Naive B cell (primary cell): Measurements from ENCODE around the gene ADM. TPM values are rescaled to one million over a fixed set of nuclear protein-coding genes. Genes with fewer than 3 reads are reported as not detected.

ENCODE experiments used
- ATAC-seq, 2 donors: fragments of 150-1000 bp; cut with Tn5 transposase; 2 replicates each; pipeline ENCODE4 v1.10.0; 2021; ENCODE audit warnings: low read depth in 2 of 2, mild to moderate bottlenecking in 2 of 2, moderate library complexity in 2 of 2
- DNase-seq: peaks from one replicate; pipeline ENCODE4 v3.0.0; 2022
- H3K27ac Mint-ChIP-seq, 6 donors: one replicate each; pipeline ENCODE4 v1.8.0; 2020 to 2022; ENCODE audit warnings: mild to moderate bottlenecking in 6 of 6, mixed read lengths in 6 of 6, moderate library complexity in 5 of 6, inconsistent platforms in 2 of 6
- H3K27me3 Mint-ChIP-seq, 3 donors: one replicate each; pipeline ENCODE4 v1.8.0; 2021 to 2022; ENCODE audit warnings: mixed read lengths in 3 of 3, mild to moderate bottlenecking in 1 of 3
- H3K36me3 Mint-ChIP-seq, 2 donors: one replicate each; pipeline ENCODE4 v1.8.0; 2020 to 2022; ENCODE audit warnings: mixed read lengths in 2 of 2, inconsistent platforms in 1 of 2, mild to moderate bottlenecking in 1 of 2
- H3K4me1 Mint-ChIP-seq, 3 donors: one replicate each; pipeline ENCODE4 v1.8.0; 2020 to 2022; ENCODE audit warnings: mixed read lengths in 3 of 3, inconsistent platforms in 1 of 3, mild to moderate bottlenecking in 1 of 3, moderate library complexity in 1 of 3
- H3K4me3 Mint-ChIP-seq, 8 donors: one replicate each; pipeline ENCODE4 v1.8.0; 2020 to 2022; ENCODE audit warnings: mild to moderate bottlenecking in 8 of 8, mixed read lengths in 8 of 8, moderate library complexity in 8 of 8, inconsistent platforms in 2 of 8
- H3K9me3 Mint-ChIP-seq, 7 donors: one replicate each; pipeline ENCODE4 v1.8.0; 2020 to 2022; ENCODE audit warnings: mixed read lengths in 7 of 7, mild to moderate bottlenecking in 5 of 7, inconsistent platforms in 2 of 7, moderate library complexity in 1 of 7
- polyA plus RNA-seq, 6 donors: library from polyadenylated mRNA; unstranded; fragments of 300-500 nt; fragmentation: Illumina TruSeq; gene quantifications; one replicate each; pipeline ENCODE4 v1.2.3, GENCODE V29; 2021; ENCODE audit warnings: low read depth in 6 of 6

ADM gene
- polyA plus RNA-seq, 6 donors from 2014 or later = 0.19 to 1.9 TPM; not detected in 4

- no peaks in the 10 kb centered on the region for H3K4me1 Mint-ChIP-seq
- H3K27me3 Mint-ChIP-seq = peaks cover 4 to 28% (median 28%) of the 10 kb centered on the region in 3 donors
- DNase-seq (no peak), ATAC-seq (no peak)
- H3K4me3 Mint-ChIP-seq = no peak overlapping the region
- peaks cover 0 to 5% (median 0%) of the 10 kb centered on the region in 7 donors for H3K9me3 Mint-ChIP-seq
- H3K27ac Mint-ChIP-seq = no peak overlapping the region
- H3K36me3 Mint-ChIP-seq = no peaks in the 10 kb centered on the region
These were observed 26.8 kb downstream of the ADM start for GRCh38 chr11:10331548-10332289.

- ATAC-seq (no peak), DNase-seq (no peak)
- Mint-ChIP-seq H3K4me1 (no peaks in the 10 kb centered on the region), H3K4me3 (no peak overlapping the region), H3K36me3 (no peaks in the 10 kb centered on the region), H3K27ac (no peak overlapping the region), H3K9me3 (peaks cover 0 to 5% (median 0%) of the 10 kb centered on the region in 7 donors), H3K27me3 (peaks cover 9 to 30% (median 28%) of the 10 kb centered on the region in 3 donors)
These were observed 28.6 kb downstream of the ADM start for GRCh38 chr11:10333490-10333889.

GRCh38 chr11:10338287-10338686, 33.4 kb downstream of the ADM start:
- ATAC-seq (no peak), DNase-seq (no peak)
- no peaks in the 10 kb centered on the region for H3K4me1 Mint-ChIP-seq
- peaks cover 20 to 35% (median 27%) of the 10 kb centered on the region in 3 donors for H3K27me3 Mint-ChIP-seq
- H3K27ac Mint-ChIP-seq = no peak overlapping the region
- H3K4me3 Mint-ChIP-seq = no peak overlapping the region
- H3K9me3 Mint-ChIP-seq = peaks cover 0 to 1% (median 0%) of the 10 kb centered on the region in 7 donors
- H3K36me3 Mint-ChIP-seq = no peaks in the 10 kb centered on the region

GRCh38 chr11:10348650-10349280, 43.9 kb downstream of the ADM start:
- peaks cover 0 to 10% (median 0%) of the 10 kb centered on the region in 3 donors for H3K27me3 Mint-ChIP-seq
- peaks cover 0 to 5% (median 0%) of the 10 kb centered on the region in 3 donors for H3K4me1 Mint-ChIP-seq
- no peaks in the 10 kb centered on the region for H3K9me3 Mint-ChIP-seq
- DNase-seq (no peak), ATAC-seq (no peak)
- no peaks in the 10 kb centered on the region for H3K36me3 Mint-ChIP-seq
- H3K4me3 Mint-ChIP-seq = no peak overlapping the region
- H3K27ac Mint-ChIP-seq = no peak overlapping the region

GRCh38 chr11:10349281-10349665, 44.4 kb downstream of the ADM start:
- Mint-ChIP-seq H3K9me3 (no peaks in the 10 kb centered on the region), H3K27me3 (peaks cover 0 to 14% (median 0%) of the 10 kb centered on the region in 3 donors), H3K36me3 (no peaks in the 10 kb centered on the region), H3K27ac (no peak overlapping the region), H3K4me3 (no peak overlapping the region), H3K4me1 (peaks cover 0 to 5% (median 0%) of the 10 kb centered on the region in 3 donors)
- DNase-seq (no peak), ATAC-seq (no peak)

GRCh38 chr11:10349806-10350205, 44.9 kb downstream of the ADM start:
- Mint-ChIP-seq H3K27ac (no peak overlapping the region), H3K9me3 (no peaks in the 10 kb centered on the region), H3K36me3 (no peaks in the 10 kb centered on the region), H3K4me1 (peaks cover 0 to 5% (median 0%) of the 10 kb centered on the region in 3 donors), H3K4me3 (no peak overlapping the region), H3K27me3 (peaks cover 0 to 17% (median 0%) of the 10 kb centered on the region in 3 donors)
- DNase-seq (no peak), ATAC-seq (no peak)

- Mint-ChIP-seq H3K4me1 (peaks cover 0 to 5% (median 0%) of the 10 kb centered on the region in 3 donors), H3K27ac (no peak overlapping the region)
- no peak for ATAC-seq
These were observed 45.5 kb downstream of the ADM start for GRCh38 chr11:10350334-10350733.

GRCh38 chr11:10351435-10351764, 46.5 kb downstream of the ADM start:
- peaks cover 0 to 6% (median 0%) of the 10 kb centered on the region in 7 donors for H3K9me3 Mint-ChIP-seq
- H3K27me3 Mint-ChIP-seq = peaks cover 0 to 17% (median 9%) of the 10 kb centered on the region in 3 donors
- no peak for ATAC-seq
- peaks cover 0 to 5% (median 0%) of the 10 kb centered on the region in 3 donors for H3K4me1 Mint-ChIP-seq
- H3K4me3 Mint-ChIP-seq = no peak overlapping the region
- no peaks in the 10 kb centered on the region for H3K36me3 Mint-ChIP-seq
- no peak for DNase-seq
- H3K27ac Mint-ChIP-seq = no peak overlapping the region

More at GRCh38 chr11:10350334-10350733, 45.5 kb downstream of the ADM start:
- DNase-seq = no peak
- Mint-ChIP-seq H3K36me3 (no peaks in the 10 kb centered on the region), H3K27me3 (peaks cover 0 to 17% (median 0%) of the 10 kb centered on the region in 3 donors), H3K9me3 (no peaks in the 10 kb centered on the region), H3K4me3 (no peak overlapping the region)

GRCh38 chr11:10351765-10352641, 47.1 kb downstream of the ADM start:
- no peak overlapping the region for H3K4me3 Mint-ChIP-seq
- H3K27ac Mint-ChIP-seq = no peak overlapping the region
- no peaks in the 10 kb centered on the region for H3K36me3 Mint-ChIP-seq
- DNase-seq (no peak), ATAC-seq (no peak)
- H3K9me3 Mint-ChIP-seq = peaks cover 0 to 6% (median 0%) of the 10 kb centered on the region in 7 donors
- peaks cover under 1 to 13% (median 11%) of the 10 kb centered on the region in 3 donors for H3K27me3 Mint-ChIP-seq
- H3K4me1 Mint-ChIP-seq = peaks cover 0 to 5% (median 0%) of the 10 kb centered on the region in 3 donors

GRCh38 chr11:10352921-10353550, 48.2 kb downstream of the ADM start:
- H3K27ac Mint-ChIP-seq = no peak overlapping the region
- DNase-seq = no peak
- H3K36me3 Mint-ChIP-seq = no peaks in the 10 kb centered on the region
- no peak for ATAC-seq
- peaks cover 4 to 18% (median 17%) of the 10 kb centered on the region in 3 donors for H3K27me3 Mint-ChIP-seq
- H3K4me3 Mint-ChIP-seq = peak overlapping the region in 1 of 8 donors; percentile 44
- peaks cover 0 to 6% (median 0%) of the 10 kb centered on the region in 7 donors for H3K9me3 Mint-ChIP-seq
- H3K4me1 Mint-ChIP-seq = peaks cover 0 to 5% (median 0%) of the 10 kb centered on the region in 3 donors

- peaks cover 8 to 28% (median 24%) of the 10 kb centered on the region in 3 donors for H3K27me3 Mint-ChIP-seq
- no peak for DNase-seq
- no peak overlapping the region for H3K27ac Mint-ChIP-seq
- H3K9me3 Mint-ChIP-seq = peaks cover 0 to 6% (median 0%) of the 10 kb centered on the region in 7 donors
- peaks cover 0 to 5% (median 0%) of the 10 kb centered on the region in 3 donors for H3K4me1 Mint-ChIP-seq
- no peak for ATAC-seq
- H3K4me3 Mint-ChIP-seq = peak overlapping the region in 1 of 8 donors; percentile 44
- no peaks in the 10 kb centered on the region for H3K36me3 Mint-ChIP-seq
These were observed 49.5 kb downstream of the ADM start for GRCh38 chr11:10354389-10354788.

- peaks cover 0 to 3% (median 0%) of the 10 kb centered on the region in 3 donors for H3K4me1 Mint-ChIP-seq
- DNase-seq (no peak), ATAC-seq (no peak)
- H3K9me3 Mint-ChIP-seq = peaks cover 0 to 6% (median 0%) of the 10 kb centered on the region in 7 donors
- peaks cover 11 to 28% (median 24%) of the 10 kb centered on the region in 3 donors for H3K27me3 Mint-ChIP-seq
- no peak overlapping the region for H3K27ac Mint-ChIP-seq
- H3K36me3 Mint-ChIP-seq = no peaks in the 10 kb centered on the region
- no peak overlapping the region for H3K4me3 Mint-ChIP-seq
These were observed 50.4 kb downstream of the ADM start for GRCh38 chr11:10355257-10355661.

GRCh38 chr11:10356161-10356560, 51.3 kb downstream of the ADM start:
- H3K4me1 Mint-ChIP-seq = peaks cover 0 to 3% (median 0%) of the 10 kb centered on the region in 3 donors

More at GRCh38 chr11:10356161-10356560, 51.3 kb downstream of the ADM start:
- ATAC-seq = no peak
- Mint-ChIP-seq H3K27me3 (peaks cover 15 to 34% (median 31%) of the 10 kb centered on the region in 3 donors), H3K9me3 (peaks cover 0 to 6% (median 3%) of the 10 kb centered on the region in 7 donors), H3K27ac (no peak overlapping the region), H3K36me3 (peaks cover 0 to 6% of the 10 kb centered on the region in 2 donors), H3K4me3 (no peak overlapping the region)
- DNase-seq = no peak
